Testis (tissue), 3 donors: Measurements from ENCODE around the gene ERC2. TPM values are rescaled to one million over a fixed set of nuclear protein-coding genes. Genes with fewer than 3 reads are reported as not detected.

Experiments used
- DNase-seq: peaks from one replicate; pipeline ENCODE4 v3.0.0-alpha.2; 2019
- H3K27ac ChIP-seq, 2 donors: fragments of 200-600 bp; sonication (generic); one replicate each; pipeline ENCODE4 v1.5.1; 2019
- H3K27me3 ChIP-seq: fragments of 200-600 bp; sonication (generic); one replicate; pipeline ENCODE4 v1.5.1; 2019
- H3K36me3 ChIP-seq: fragments of 200-600 bp; sonication (generic); one replicate; pipeline ENCODE4 v1.5.1; 2017; ENCODE audit warnings: low read depth; ENCODE audit errors: missing control alignments
- H3K4me1 ChIP-seq: fragments of 200-600 bp; sonication (generic); one replicate; pipeline ENCODE4 v1.5.1; 2019
- H3K4me3 ChIP-seq, 2 donors: fragments of 200-600 bp; sonication (generic); one replicate each; pipeline ENCODE4 v1.5.1; 2017 to 2019
- H3K9me3 ChIP-seq: fragments of 200-600 bp; sonication (generic); one replicate; pipeline ENCODE4 v1.5.1; 2017
- POLR2A ChIP-seq: fragments of 450-650 bp; IDR thresholded peaks from one replicate; pipeline ENCODE4 v1.6.1; 2017; ENCODE audit warnings: antibody characterized with exemption, mild to moderate bottlenecking, moderate library complexity
- WGBS, 2 donors: methylation state at CpG; one replicate each; pipeline ENCODE4 v1.1.5; 2018; 5-methylcytosine and 5-hydroxymethylcytosine counted together
- intact Hi-C: fragments of 100-400 bp; cut with DNase I; formaldehyde crosslinking; loops from one replicate; pipeline ENCODE4 v1.15.1; 2023; ENCODE audit warnings: low total_unique reads
- polyA plus RNA-seq: library from polyadenylated mRNA; stranded (reverse); fragments of 350-450 nt; fragmentation: Illumina TruSeq; extraction: RNeasy Lipid Tissue Mini Kit (QIAGEN cat#74804); gene quantifications from one replicate; pipeline ENCODE4 v1.2.3, GENCODE V29; 2014; ENCODE audit warnings: low read depth, low replicate concordance; ENCODE audit not compliant: insufficient read depth
- total RNA-seq, 2 donors: library from RNA; depleted of rRNA; stranded (reverse); fragments of >200 nt; gene quantifications; one replicate each; pipeline ENCODE4 v1.2.3, GENCODE V29; 2016
- TF ChIP-seq, protein P1 (sequence below), 3 experiments: fragments of 450-650 bp in 2 of 3; fragments of 200-600 bp in 1 of 3; sonication (generic) in 1 of 3; IDR thresholded peaks; one replicate each; pipeline ENCODE4 v1.5.1; 2016 to 2019; ENCODE audit warnings: antibody characterized with exemption in 3 of 3, mild to moderate bottlenecking in 2 of 3, moderate library complexity in 1 of 3

Gene ERC2
- total and polyA plus RNA-seq, 3 donors from 2014 or later = 1.9 to 6.1 (median 5.9) TPM

DNA sequence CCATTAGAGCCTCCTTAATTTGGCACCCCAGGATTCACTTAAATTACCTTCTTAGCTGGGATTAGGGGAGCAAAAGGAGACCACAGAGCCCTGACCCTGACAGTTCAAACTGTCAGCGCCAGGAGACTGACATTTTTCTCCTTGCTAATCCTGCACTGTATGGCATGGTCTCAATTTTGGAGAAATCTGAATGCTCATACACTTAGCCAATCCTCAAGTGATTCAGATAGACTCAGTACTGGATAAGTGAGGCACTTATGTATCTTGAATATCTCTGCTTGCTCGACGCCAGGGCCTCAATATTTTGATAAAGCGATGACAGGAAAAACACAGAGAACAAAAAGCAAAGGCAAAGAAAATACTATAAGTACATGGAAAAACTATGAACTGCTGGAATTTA, 605.2 kb downstream of the ERC2 start:
- 87 to 94% methylated on average over 4 of the region's 4 CpGs for WGBS, 2 donors
- H3K4me1 ChIP-seq = no peaks in the 10 kb centered on the region
- DNase-seq = no peak
- intact Hi-C loops = no loop called here
- no peaks in the 10 kb centered on the region for H3K9me3 ChIP-seq
- no peak overlapping the region for H3K27ac ChIP-seq
- TF ChIP-seq POLR2A = no peak
- TF ChIP-seq, protein P1, sequence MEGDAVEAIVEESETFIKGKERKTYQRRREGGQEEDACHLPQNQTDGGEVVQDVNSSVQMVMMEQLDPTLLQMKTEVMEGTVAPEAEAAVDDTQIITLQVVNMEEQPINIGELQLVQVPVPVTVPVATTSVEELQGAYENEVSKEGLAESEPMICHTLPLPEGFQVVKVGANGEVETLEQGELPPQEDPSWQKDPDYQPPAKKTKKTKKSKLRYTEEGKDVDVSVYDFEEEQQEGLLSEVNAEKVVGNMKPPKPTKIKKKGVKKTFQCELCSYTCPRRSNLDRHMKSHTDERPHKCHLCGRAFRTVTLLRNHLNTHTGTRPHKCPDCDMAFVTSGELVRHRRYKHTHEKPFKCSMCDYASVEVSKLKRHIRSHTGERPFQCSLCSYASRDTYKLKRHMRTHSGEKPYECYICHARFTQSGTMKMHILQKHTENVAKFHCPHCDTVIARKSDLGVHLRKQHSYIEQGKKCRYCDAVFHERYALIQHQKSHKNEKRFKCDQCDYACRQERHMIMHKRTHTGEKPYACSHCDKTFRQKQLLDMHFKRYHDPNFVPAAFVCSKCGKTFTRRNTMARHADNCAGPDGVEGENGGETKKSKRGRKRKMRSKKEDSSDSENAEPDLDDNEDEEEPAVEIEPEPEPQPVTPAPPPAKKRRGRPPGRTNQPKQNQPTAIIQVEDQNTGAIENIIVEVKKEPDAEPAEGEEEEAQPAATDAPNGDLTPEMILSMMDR (IDR thresholded peaks at IDR 0.05) = no peak
- no peak overlapping the region for H3K4me3 ChIP-seq
- H3K27me3 ChIP-seq = no peaks in the 10 kb centered on the region
- H3K36me3 ChIP-seq = no peaks in the 10 kb centered on the region

DNA sequence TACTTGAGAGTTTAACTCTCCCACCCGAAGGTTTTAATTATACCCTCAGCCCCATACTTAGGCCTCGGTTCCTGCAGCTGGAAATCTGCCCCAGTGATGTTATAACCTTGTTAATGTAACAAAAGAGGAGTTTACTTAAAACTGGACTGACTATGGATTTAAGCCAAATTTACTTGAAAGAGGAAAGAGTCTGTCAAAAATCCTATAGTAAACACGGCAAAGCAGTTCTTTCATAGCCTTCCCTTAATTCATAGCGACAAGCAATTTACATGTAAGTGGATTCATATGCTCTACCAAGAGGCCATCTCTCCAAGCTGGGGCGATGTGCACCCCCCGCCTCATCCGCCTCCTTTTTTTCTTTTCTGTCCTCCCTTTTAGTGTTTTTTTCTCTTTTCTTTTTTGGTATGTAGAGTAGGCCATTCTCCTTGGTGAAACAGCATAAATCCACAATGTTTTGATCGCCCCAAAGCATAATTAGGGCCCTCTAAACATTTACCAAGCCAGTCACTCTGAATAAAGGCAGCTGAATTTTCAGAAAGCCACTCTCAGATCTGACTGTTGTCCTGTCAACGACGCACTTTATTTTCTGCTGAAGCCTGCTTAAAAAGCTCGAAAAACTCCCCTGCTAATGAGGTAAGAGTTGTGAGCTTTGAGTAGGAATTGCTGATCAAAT, 608.1 kb downstream of the ERC2 start:
- 74 to 77% methylated on average over 11 of the region's 11 CpGs for WGBS, 2 donors
- no peaks in the 10 kb centered on the region for H3K4me1 ChIP-seq
- intact Hi-C loops = no loop called here
- H3K9me3 ChIP-seq = no peaks in the 10 kb centered on the region
- no peaks in the 10 kb centered on the region for H3K36me3 ChIP-seq
- no peak overlapping the region for H3K4me3 ChIP-seq
- H3K27me3 ChIP-seq = no peaks in the 10 kb centered on the region
- TF ChIP-seq, protein P1 (IDR thresholded peaks at IDR 0.05) = no peak
- TF ChIP-seq POLR2A = no peak
- H3K27ac ChIP-seq = no peak overlapping the region
- no peak for DNase-seq

DNA sequence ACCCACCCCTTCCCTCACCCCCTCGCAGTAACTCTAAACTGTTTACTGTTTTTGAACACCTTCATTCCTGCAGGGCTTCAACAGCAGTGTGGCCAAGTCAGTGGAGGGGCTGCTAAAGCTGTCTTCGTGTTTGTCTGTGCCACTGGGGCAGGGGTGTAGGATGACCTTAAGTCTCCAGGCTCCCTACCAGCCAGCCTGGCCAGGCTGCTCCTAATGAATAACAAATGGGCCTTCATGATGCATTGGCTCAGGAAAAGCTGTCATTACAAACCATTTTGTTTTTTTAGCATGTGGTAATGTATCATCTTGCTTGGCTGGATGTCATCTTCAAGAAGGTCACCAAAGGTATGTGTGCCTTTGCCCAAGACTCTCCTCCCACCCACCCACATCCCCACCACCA, 609.0 kb downstream of the ERC2 start:
- no peaks in the 10 kb centered on the region for H3K4me1 ChIP-seq
- no peaks in the 10 kb centered on the region for H3K27me3 ChIP-seq
- no peaks in the 10 kb centered on the region for H3K9me3 ChIP-seq
- intact Hi-C loops = no loop called here
- no peak overlapping the region for H3K27ac ChIP-seq
- no peak for DNase-seq
- no peak overlapping the region for H3K4me3 ChIP-seq
- WGBS, 2 donors = 73 to 90% methylated on average over 2 of the region's 2 CpGs
- H3K36me3 ChIP-seq = no peaks in the 10 kb centered on the region
- TF ChIP-seq, protein P1 (IDR thresholded peaks at IDR 0.05) = no peak
- no peak for TF ChIP-seq POLR2A

DNA sequence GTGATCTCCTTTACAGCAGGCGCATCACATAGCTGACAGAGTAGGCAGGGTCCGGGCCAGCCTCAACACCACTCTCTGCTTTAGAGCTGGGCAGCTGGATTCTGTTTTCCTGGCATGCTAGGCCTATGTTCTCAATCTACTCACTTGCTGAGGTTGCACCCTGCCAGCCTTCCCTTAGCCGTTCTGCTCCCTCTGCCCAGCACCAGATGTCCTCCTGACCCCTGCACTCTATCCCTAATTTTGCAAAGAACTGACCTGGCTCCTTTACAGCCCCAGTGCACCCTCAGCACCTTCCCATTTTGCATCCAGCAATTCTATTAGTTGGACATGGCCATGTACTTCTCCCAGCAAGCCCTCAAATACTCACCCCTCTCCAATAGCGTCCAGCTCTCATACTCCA, 609.5 kb downstream of the ERC2 start:
- no peaks in the 10 kb centered on the region for H3K27me3 ChIP-seq
- TF ChIP-seq, protein P1 (IDR thresholded peaks at IDR 0.05) = no peak
- TF ChIP-seq POLR2A = no peak
- DNase-seq = no peak
- H3K36me3 ChIP-seq = no peaks in the 10 kb centered on the region
- H3K9me3 ChIP-seq = no peaks in the 10 kb centered on the region
- no peak overlapping the region for H3K27ac ChIP-seq
- intact Hi-C loops = no loop called here
- no peaks in the 10 kb centered on the region for H3K4me1 ChIP-seq
- WGBS, 2 donors = 88 to 93% methylated on average over 4 of the region's 4 CpGs
- H3K4me3 ChIP-seq = no peak overlapping the region

DNA sequence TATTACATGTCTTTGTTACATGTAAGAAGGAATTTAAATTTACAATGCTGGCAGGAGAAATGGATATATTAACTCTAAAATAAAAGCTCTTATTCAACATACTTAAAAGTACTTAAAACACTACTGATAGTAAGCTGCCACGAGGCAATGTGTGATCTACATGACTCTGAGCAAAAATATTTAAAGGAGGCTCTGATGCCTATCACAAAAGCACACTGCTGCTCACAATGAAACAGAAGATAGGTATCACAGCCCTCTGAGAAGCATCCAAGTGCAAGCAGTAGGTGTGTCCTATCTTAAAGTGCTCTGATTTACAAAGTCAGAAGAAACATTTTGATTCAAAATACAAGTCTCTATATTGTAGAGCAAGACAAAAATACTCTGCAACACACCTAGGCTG, 610.0 kb downstream of the ERC2 start:
- Histone ChIP-seq H3K27me3 (no peaks in the 10 kb centered on the region), H3K4me3 (no peak overlapping the region), H3K27ac (no peak overlapping the region), H3K36me3 (no peaks in the 10 kb centered on the region), H3K9me3 (no peaks in the 10 kb centered on the region), H3K4me1 (no peaks in the 10 kb centered on the region)
- intact Hi-C loops = no loop called here
- no peak for DNase-seq
- 48 to 61% methylated on average over 1 of the region's 1 CpG for WGBS, 2 donors
- TF ChIP-seq, protein P1 (IDR thresholded peaks at IDR 0.05) = no peak
- no peak for TF ChIP-seq POLR2A
